HepG2 (cell line): Measurements from ENCODE around the gene MIEF1. TPM values are rescaled to one million over a fixed set of nuclear protein-coding genes. Genes with fewer than 3 reads are reported as not detected.

Source experiments
- ATAC-seq: fragments of 200-7000 bp; cut with Tn5 transposase; 3 replicates; pipeline ENCODE4 v1.9.1; 2020; ENCODE audit warnings: mild to moderate bottlenecking, moderate library complexity
- BruUV-seq: library from RNA; stranded (reverse); fragments of 400-500 nt; replicated peaks from 2 replicates; lab custom pipeline; 2021; lab: Mats Ljungman, UMichigan
- CTCF ChIA-PET: fragments of 300-600 bp; formaldehyde crosslinking; extraction: SDS; loops from one replicate; lab custom pipeline; 2021; ENCODE audit warnings: low total read pairs, inconsistent platforms, low intra/inter-chr PET ratio; lab: Yijun Ruan, JAX
- POLR2A ChIA-PET: fragments of 350-600 bp; sonication (Branson Sonifier 250); formaldehyde crosslinking; loops from one replicate; lab custom pipeline; 2020; ENCODE audit warnings: antibody characterized with exemption, inconsistent platforms; lab: Yijun Ruan, JAX
- DNase-seq: peaks from one replicate; pipeline ENCODE4 v3.0.0-alpha.2; 2015; ENCODE audit warnings: low spot score
- FAIRE-seq: peaks from 3 replicates; lab custom pipeline; 2011; peaks lifted over from hg19 to GRCh38; lab: Jason Lieb, UNC
- H2AFZ ChIP-seq: one replicate; pipeline ENCODE4 v1.6.1; 2011; ENCODE audit warnings: low read length, inconsistent platforms
- H3K27ac ChIP-seq: fragments of 300-600 bp; 3 replicates; pipeline ENCODE4 v1.8.0; 2011; ENCODE audit warnings: mixed run types, mild to moderate bottlenecking, mixed read lengths, low read length, inconsistent platforms; ENCODE audit not compliant: insufficient read depth; ENCODE audit errors: extremely low read length
- H3K27me3 ChIP-seq, 2 experiments: fragments of 200-600 bp in 1 of 2; 2 replicates in 1 of 2; 3 replicates in 1 of 2; pipeline versions ENCODE4 v1.6.0 to v1.8.0; 2011; ENCODE audit warnings: low read length in 2 of 2, mild to moderate bottlenecking in 2 of 2, moderate library complexity in 2 of 2, inconsistent platforms in 1 of 2; ENCODE audit not compliant: insufficient read depth in 2 of 2, control insufficient read depth in 1 of 2
- H3K36me3 ChIP-seq, 2 experiments: fragments of 200-600 bp in 1 of 2; replicated peaks in 1 of 2; 2 replicates in 1 of 2; 3 replicates in 1 of 2; pipeline versions ENCODE4 v1.5.1 to v1.8.0; 2011; ENCODE audit warnings: low read length in 2 of 2, inconsistent platforms in 1 of 2; ENCODE audit not compliant: insufficient read depth in 2 of 2, control insufficient read depth in 1 of 2
- H3K4me1 ChIP-seq: 2 replicates; pipeline ENCODE4 v1.5.1; 2012; ENCODE audit warnings: low read length, inconsistent platforms; ENCODE audit not compliant: insufficient read depth
- H3K4me2 ChIP-seq: 2 replicates; pipeline ENCODE4 v1.6.0; 2011; ENCODE audit warnings: low read depth, low read length, inconsistent platforms
- H3K4me3 ChIP-seq, 3 experiments: fragments of 200-600 bp in 1 of 3; sonication (generic), shearing (Covaris generic) in 1 of 3; replicated peaks in 1 of 3; 2 replicates each; pipeline ENCODE4 v1.5.1; 2011 to 2016; ENCODE audit warnings: low read length in 3 of 3, inconsistent platforms in 2 of 3, low read depth in 2 of 3, mild to moderate bottlenecking in 2 of 3, control low read depth in 1 of 3, mixed read lengths in 1 of 3; ENCODE audit not compliant: insufficient read depth in 1 of 3
- H3K79me2 ChIP-seq: one replicate; pipeline ENCODE4 v1.6.1; 2011; ENCODE audit warnings: low read length, inconsistent platforms; ENCODE audit not compliant: insufficient read depth
- H3K9ac ChIP-seq: 2 replicates; pipeline ENCODE4 v1.6.0; 2011; ENCODE audit warnings: mild to moderate bottlenecking, low read depth, low read length, inconsistent platforms; ENCODE audit not compliant: insufficient read depth
- H3K9me3 ChIP-seq: 2 replicates; pipeline ENCODE4 v1.5.1; 2012; ENCODE audit warnings: mild to moderate bottlenecking, low read length
- H4K20me1 ChIP-seq: 2 replicates; pipeline ENCODE4 v1.6.0; 2011; ENCODE audit warnings: inconsistent platforms, mild to moderate bottlenecking, low read length, moderate library complexity; ENCODE audit not compliant: insufficient read depth
- ADNP ChIP-seq: sonication (generic); formaldehyde crosslinking; IDR thresholded peaks from 2 replicates; pipeline ENCODE4 v1.4.0; 2020; ENCODE audit warnings: missing genetic modification reagents
- ARNT2 ChIP-seq: sonication (generic); formaldehyde crosslinking; IDR thresholded peaks from 2 replicates; pipeline ENCODE4 v1.8.0; 2022; ENCODE audit warnings: mild to moderate bottlenecking, low read depth, missing genetic modification reagents, moderate library complexity
- ATF7 ChIP-seq, 2 experiments: fragments of 450-650 bp in 1 of 2; sonication (generic) in 1 of 2; formaldehyde crosslinking in 1 of 2; IDR thresholded peaks; 2 replicates each; pipeline versions ENCODE4 v1.4.0 to v1.6.1; 2016 to 2020; ENCODE audit warnings: antibody characterized with exemption in 1 of 2, mild to moderate bottlenecking in 1 of 2, missing genetic modification reagents in 1 of 2
- DNMT1 ChIP-seq: sonication (generic); formaldehyde crosslinking; IDR thresholded peaks from 2 replicates; pipeline ENCODE4 v1.5.1; 2020; ENCODE audit warnings: mild to moderate bottlenecking, missing genetic modification reagents
- GZF1 ChIP-seq: sonication (generic); formaldehyde crosslinking; IDR thresholded peaks from 2 replicates; pipeline ENCODE4 v1.5.1; 2020; ENCODE audit warnings: mild to moderate bottlenecking, missing genetic modification reagents
- HDAC6 ChIP-seq: fragments of 200-600 bp; sonication (generic); IDR thresholded peaks from 2 replicates; pipeline ENCODE4 v1.7.0; 2017; ENCODE audit warnings: mild to moderate bottlenecking, antibody characterized with exemption, low read length, low read depth
- HES4 ChIP-seq: sonication (generic); formaldehyde crosslinking; IDR thresholded peaks from 2 replicates; pipeline ENCODE4 v1.9.0; 2021; ENCODE audit warnings: mild to moderate bottlenecking, missing genetic modification reagents, borderline replicate concordance
- JDP2 ChIP-seq: sonication (generic); formaldehyde crosslinking; IDR thresholded peaks from 2 replicates; pipeline ENCODE4 v1.8.1; 2022; ENCODE audit warnings: missing genetic modification reagents, borderline replicate concordance
- KMT2A ChIP-seq: sonication (generic); formaldehyde crosslinking; IDR thresholded peaks from 2 replicates; pipeline ENCODE4 v1.4.0; 2020; ENCODE audit warnings: missing genetic modification reagents
- MAF1 ChIP-seq: sonication (generic); formaldehyde crosslinking; IDR thresholded peaks from 2 replicates; pipeline ENCODE4 v1.5.0; 2020; ENCODE audit warnings: missing genetic modification reagents, borderline replicate concordance
- NFE2 ChIP-seq: sonication (generic); formaldehyde crosslinking; IDR thresholded peaks from 2 replicates; pipeline ENCODE4 v1.4.0; 2020; ENCODE audit warnings: missing genetic modification reagents
- PITX1 ChIP-seq: sonication (generic); formaldehyde crosslinking; IDR thresholded peaks from 2 replicates; pipeline ENCODE4 v1.5.1; 2020; ENCODE audit warnings: mild to moderate bottlenecking, missing genetic modification reagents
- SIN3B ChIP-seq: fragments of 150-350 bp; IDR thresholded peaks from 2 replicates; pipeline ENCODE4 v1.6.1; 2014; ENCODE audit warnings: low read length
- SMAD1 ChIP-seq: sonication (generic); formaldehyde crosslinking; IDR thresholded peaks from 2 replicates; pipeline ENCODE4 v1.4.0; 2020; ENCODE audit warnings: missing genetic modification reagents, low read depth, mild to moderate bottlenecking, borderline replicate concordance
- U2AF2 ChIP-seq: fragments of 200-400 bp; formaldehyde crosslinking; IDR thresholded peaks from 2 replicates; pipeline ENCODE4 v1.6.1; 2017; ENCODE audit warnings: low read depth, mild to moderate bottlenecking, low read length
- ZFP62 ChIP-seq: sonication (generic); formaldehyde crosslinking; IDR thresholded peaks from 2 replicates; pipeline ENCODE4 v1.4.0; 2020; ENCODE audit warnings: missing genetic modification reagents
- ZNF207 ChIP-seq: fragments of 450-650 bp; IDR thresholded peaks from 2 replicates; pipeline ENCODE4 v1.6.1; 2016; ENCODE audit warnings: antibody characterized with exemption, borderline replicate concordance
- ZNF343 ChIP-seq: sonication (generic); formaldehyde crosslinking; IDR thresholded peaks from 2 replicates; pipeline ENCODE4 v1.4.0; 2020; ENCODE audit warnings: mild to moderate bottlenecking, missing genetic modification reagents
- ZNF501 ChIP-seq: sonication (generic); formaldehyde crosslinking; IDR thresholded peaks from 2 replicates; pipeline ENCODE4 v1.5.1; 2020; ENCODE audit warnings: mild to moderate bottlenecking, moderate library complexity, missing genetic modification reagents
- ZSCAN31 ChIP-seq: sonication (generic); formaldehyde crosslinking; IDR thresholded peaks from 2 replicates; pipeline ENCODE4 v1.5.0; 2020; ENCODE audit warnings: low read depth, mild to moderate bottlenecking, missing genetic modification reagents
- WGBS: methylation state at CpG from one replicate; pipeline ENCODE4 v1.1.6; 2017; ENCODE audit warnings: low lambda C conversion rate; 5-methylcytosine and 5-hydroxymethylcytosine counted together
- in situ Hi-C: cut with HindIII; loops from 2 replicates; pipeline ENCODE4 v1.10.0; 2017; ENCODE audit warnings: low pct_unique_long_range_greater_than_20kb; ENCODE audit not compliant: extremely low pct_ligation_motif_present
- intact Hi-C: fragments of 100-400 bp; cut with micrococcal nuclease; formaldehyde crosslinking; loops from one replicate; pipeline ENCODE4 v1.10.0; 2022; ENCODE audit not compliant: unreplicated experiment
- polyA plus RNA-seq, 8 experiments: library from polyadenylated mRNA; depleted of rRNA in 3 of 8; stranded (reverse) in 7 of 8; unstranded in 1 of 8; fragments of >200 nt; fragmentation: Illumina TruSeq in 4 of 8; extraction: Trizol in 4 of 8; gene quantifications; 2 replicates each; pipeline versions ENCODE4 v1.2.1 to v1.2.3, GENCODE V29; 2011 to 2016; ENCODE audit warnings: low read depth in 4 of 8, missing spikeins in 1 of 8, mixed read lengths in 1 of 8; ENCODE audit not compliant: insufficient read depth in 1 of 8
- total RNA-seq, 5 experiments: library from RNA; depleted of rRNA; stranded (reverse); fragments of >200 nt; fragmentation: Illumina TruSeq; extraction: Trizol; gene quantifications; 2 replicates each; pipeline ENCODE4 v1.2.3, GENCODE V29; 2016; ENCODE audit warnings: low read depth in 1 of 5
- TF ChIP-seq, protein P1 (sequence below): sonication (generic); formaldehyde crosslinking; IDR thresholded peaks from 2 replicates; pipeline ENCODE4 v1.5.0; 2020; ENCODE audit warnings: missing genetic modification reagents
- TF ChIP-seq, protein P2 (sequence below): sonication (generic); formaldehyde crosslinking; IDR thresholded peaks from 2 replicates; pipeline ENCODE4 v1.4.0; 2020; ENCODE audit warnings: mild to moderate bottlenecking, low read depth, missing genetic modification reagents
- TF ChIP-seq, protein P3 (sequence below): sonication (generic); formaldehyde crosslinking; IDR thresholded peaks from 2 replicates; pipeline ENCODE4 v1.4.0; 2020; ENCODE audit warnings: missing genetic modification reagents, mild to moderate bottlenecking, borderline replicate concordance

Gene MIEF1
- total and polyA plus RNA-seq, 2 of the 13 experiments (the other 11 are each of a cell fraction or from before 2014, with no cell fraction given) = 21.7 to 34.8 TPM

DNA sequence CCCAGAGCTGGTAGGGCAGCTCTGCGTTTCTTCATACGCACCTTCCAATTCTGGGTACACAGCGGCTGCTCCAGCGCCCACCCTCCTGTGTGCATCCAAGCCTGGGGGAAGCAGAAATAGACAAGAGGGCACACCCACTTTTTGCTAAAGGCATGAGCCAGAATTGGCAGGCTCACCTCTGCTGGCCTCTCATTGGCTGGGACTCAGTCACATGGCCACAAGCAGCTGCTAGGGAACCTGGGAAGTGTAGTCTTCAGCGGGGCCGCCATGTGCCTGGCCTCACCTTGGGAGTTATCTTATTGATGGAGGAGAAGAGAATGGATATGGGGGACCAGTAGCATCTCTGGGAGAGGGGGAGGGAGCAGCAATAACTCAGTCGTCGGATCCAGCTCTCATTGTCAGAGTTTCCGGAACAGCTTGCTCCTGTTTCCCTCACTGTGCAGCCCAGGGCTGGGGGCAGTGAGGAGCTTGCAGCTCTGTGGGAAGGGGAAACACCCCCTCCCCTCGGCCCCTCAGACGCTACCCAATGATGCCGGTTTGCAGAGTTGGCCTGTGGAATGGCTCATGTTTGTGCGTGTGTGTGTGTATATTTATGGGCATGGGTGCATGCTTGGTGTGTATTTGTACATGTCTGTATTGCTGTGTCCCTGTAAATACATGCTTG, 11.8 kb upstream of the MIEF1 start:
- Histone ChIP-seq H3K4me3 (peak overlapping the region in 1 of 3 experiments; percentile 9; a peak in 1 of 6 replicates), H4K20me1 (no peaks in the 10 kb centered on the region), H3K36me3 (no peaks in the 10 kb centered on the region), H3K9me3 (no peaks in the 10 kb centered on the region), H3K27ac (no peak overlapping the region), H3K9ac (no peak overlapping the region), H3K4me2 (peak overlapping the region; percentile 58), H2AFZ (no peak overlapping the region), H3K79me2 (no peaks in the 10 kb centered on the region), H3K27me3 (peaks cover 0 to 2% of the 10 kb centered on the region in 2 experiments; a peak in 1 of 5 replicates), H3K4me1 (peaks cover 21% of the 10 kb centered on the region)
- 27% methylated on average over 10 of the region's 13 CpGs for WGBS
- in situ Hi-C loops (no loop called here), intact Hi-C loops (no loop called here)
- ChIA-PET CTCF (no interaction called here), POLR2A (interaction anchor here (0.6 to 1.5 kb wide), 6 partner anchors 9 to 170 kb away, joined by 3 to 12 read pairs (median 4); partner anchors contain the start of genes ATF4, MIEF1, RPL3 and TAB1)
- no TSS peak for BruUV-seq
- DNase-seq (peak; percentile 62), ATAC-seq (peak; percentile 89), FAIRE-seq (peak; percentile 83)
- TF ChIP-seq GZF1 (CRISPR knock-in tag) (no peak), NFE2 (CRISPR knock-in tag) (no peak), ADNP (CRISPR knock-in tag) (no peak), ATF7 (IDR thresholded peaks at IDR 0.05) (no peak), ATF7 (CRISPR knock-in tag; IDR thresholded peaks at IDR 0.05) (no peak), JDP2 (no peak), DNMT1 (CRISPR knock-in tag) (no peak), SIN3B (no peak), KMT2A (CRISPR knock-in tag) (no peak), ARNT2 (CRISPR knock-in tag) (no peak), MAF1 (CRISPR knock-in tag) (no peak), ZNF207 (no peak), HDAC6 (no peak), PITX1 (CRISPR knock-in tag) (no peak), ZNF501 (no peak), SMAD1 (CRISPR knock-in tag) (no peak), ZFP62 (CRISPR knock-in tag) (no peak), HES4 (CRISPR knock-in tag) (no peak), ZSCAN31 (CRISPR knock-in tag) (no peak), ZNF343 (CRISPR knock-in tag) (no peak), U2AF2 (no peak)
- TF ChIP-seq, protein P1, sequence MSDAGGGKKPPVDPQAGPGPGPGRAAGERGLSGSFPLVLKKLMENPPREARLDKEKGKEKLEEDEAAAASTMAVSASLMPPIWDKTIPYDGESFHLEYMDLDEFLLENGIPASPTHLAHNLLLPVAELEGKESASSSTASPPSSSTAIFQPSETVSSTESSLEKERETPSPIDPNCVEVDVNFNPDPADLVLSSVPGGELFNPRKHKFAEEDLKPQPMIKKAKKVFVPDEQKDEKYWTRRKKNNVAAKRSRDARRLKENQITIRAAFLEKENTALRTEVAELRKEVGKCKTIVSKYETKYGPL = no peak
- TF ChIP-seq, protein P2, sequence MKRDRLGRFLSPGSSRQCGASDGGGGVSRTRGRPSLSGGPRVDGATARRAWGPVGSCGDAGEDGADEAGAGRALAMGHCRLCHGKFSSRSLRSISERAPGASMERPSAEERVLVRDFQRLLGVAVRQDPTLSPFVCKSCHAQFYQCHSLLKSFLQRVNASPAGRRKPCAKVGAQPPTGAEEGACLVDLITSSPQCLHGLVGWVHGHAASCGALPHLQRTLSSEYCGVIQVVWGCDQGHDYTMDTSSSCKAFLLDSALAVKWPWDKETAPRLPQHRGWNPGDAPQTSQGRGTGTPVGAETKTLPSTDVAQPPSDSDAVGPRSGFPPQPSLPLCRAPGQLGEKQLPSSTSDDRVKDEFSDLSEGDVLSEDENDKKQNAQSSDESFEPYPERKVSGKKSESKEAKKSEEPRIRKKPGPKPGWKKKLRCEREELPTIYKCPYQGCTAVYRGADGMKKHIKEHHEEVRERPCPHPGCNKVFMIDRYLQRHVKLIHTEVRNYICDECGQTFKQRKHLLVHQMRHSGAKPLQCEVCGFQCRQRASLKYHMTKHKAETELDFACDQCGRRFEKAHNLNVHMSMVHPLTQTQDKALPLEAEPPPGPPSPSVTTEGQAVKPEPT (CRISPR knock-in tag) = no peak
- TF ChIP-seq, protein P3, sequence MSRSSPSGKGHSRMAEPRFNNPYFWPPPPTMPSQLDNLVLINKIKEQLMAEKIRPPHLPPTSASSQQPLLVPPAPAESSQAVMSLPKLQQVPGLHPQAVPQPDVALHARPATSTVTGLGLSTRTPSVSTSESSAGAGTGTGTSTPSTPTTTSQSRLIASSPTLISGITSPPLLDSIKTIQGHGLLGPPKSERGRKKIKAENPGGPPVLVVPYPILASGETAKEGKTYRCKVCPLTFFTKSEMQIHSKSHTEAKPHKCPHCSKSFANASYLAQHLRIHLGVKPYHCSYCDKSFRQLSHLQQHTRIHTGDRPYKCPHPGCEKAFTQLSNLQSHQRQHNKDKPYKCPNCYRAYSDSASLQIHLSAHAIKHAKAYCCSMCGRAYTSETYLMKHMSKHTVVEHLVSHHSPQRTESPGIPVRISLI (CRISPR knock-in tag) = no peak
